Trophoblast cell (in vitro differentiated cells and primary cell): ENCODE measurements around the gene CHRDL1. TPM values are rescaled to one million over a fixed set of nuclear protein-coding genes. Genes with fewer than 3 reads are reported as not detected.

Experiments
- DNase-seq, 2 donors: peaks; one replicate each; pipeline ENCODE4 v3.0.0-alpha.2; 2016
- H2AFZ ChIP-seq: 2 replicates; pipeline ENCODE4 v1.6.1; 2013; ENCODE audit warnings: low read length, moderate library complexity, mild to moderate bottlenecking; ENCODE audit not compliant: insufficient read depth, poor library complexity
- H2AK5ac ChIP-seq: 2 replicates; pipeline ENCODE4 v1.6.1; 2013; ENCODE audit warnings: mild to moderate bottlenecking, low read length
- H2BK120ac ChIP-seq: 2 replicates; pipeline ENCODE4 v1.6.1; 2013; ENCODE audit warnings: low read length, mild to moderate bottlenecking, moderate library complexity; ENCODE audit not compliant: insufficient read depth, poor library complexity
- H2BK12ac ChIP-seq: 2 replicates; pipeline ENCODE4 v1.6.1; 2013; ENCODE audit warnings: mild to moderate bottlenecking, low read length, moderate library complexity
- H2BK5ac ChIP-seq: 2 replicates; pipeline ENCODE4 v1.6.1; 2013; ENCODE audit warnings: low read length, low read depth, moderate library complexity, mild to moderate bottlenecking; ENCODE audit not compliant: poor library complexity
- H3K14ac ChIP-seq: 2 replicates; pipeline ENCODE4 v1.6.1; 2013; ENCODE audit warnings: mild to moderate bottlenecking, low read length
- H3K18ac ChIP-seq: 2 replicates; pipeline ENCODE4 v1.6.1; 2013; ENCODE audit warnings: mild to moderate bottlenecking, low read length
- H3K23ac ChIP-seq: 2 replicates; pipeline ENCODE4 v1.6.1; 2013; ENCODE audit warnings: low read length
- H3K27ac ChIP-seq: 2 replicates; pipeline ENCODE4 v1.5.1; 2013; ENCODE audit warnings: low read depth, mild to moderate bottlenecking, inconsistent platforms, low read length, moderate library complexity
- H3K27me3 ChIP-seq: 2 replicates; pipeline ENCODE4 v1.6.1; 2013; ENCODE audit warnings: inconsistent platforms, mild to moderate bottlenecking, low read length, moderate library complexity; ENCODE audit not compliant: insufficient read depth
- H3K36me3 ChIP-seq, 2 experiments: 1 replicate in 1 of 2; 2 replicates in 1 of 2; pipeline ENCODE4 v1.6.1; 2013; ENCODE audit warnings: low read length in 2 of 2, mild to moderate bottlenecking in 2 of 2, moderate library complexity in 1 of 2; ENCODE audit not compliant: insufficient read depth in 2 of 2, control insufficient read depth in 1 of 2
- H3K4ac ChIP-seq: 2 replicates; pipeline ENCODE4 v1.6.1; 2013; ENCODE audit warnings: low read depth, mild to moderate bottlenecking, low read length, moderate library complexity
- H3K4me1 ChIP-seq, 2 experiments: 1 replicate in 1 of 2; 2 replicates in 1 of 2; pipeline ENCODE4 v1.6.1; 2013; ENCODE audit warnings: low read length in 2 of 2, mild to moderate bottlenecking in 2 of 2, moderate library complexity in 1 of 2; ENCODE audit not compliant: insufficient read depth in 2 of 2, control insufficient read depth in 1 of 2
- H3K4me2 ChIP-seq: 2 replicates; pipeline ENCODE4 v1.6.1; 2013; ENCODE audit warnings: inconsistent platforms, mild to moderate bottlenecking, low read length, moderate library complexity
- H3K4me3 ChIP-seq: 2 replicates; pipeline ENCODE4 v1.5.1; 2013; ENCODE audit warnings: mild to moderate bottlenecking, low read depth, low read length, inconsistent platforms
- H3K79me1 ChIP-seq: one replicate; pipeline ENCODE4 v1.6.1; 2013; ENCODE audit warnings: low read length
- H3K79me2 ChIP-seq: 2 replicates; pipeline ENCODE4 v1.6.1; 2013; ENCODE audit warnings: low read length, mild to moderate bottlenecking; ENCODE audit not compliant: control insufficient read depth, insufficient read depth, poor library complexity
- H3K9ac ChIP-seq: 2 replicates; pipeline ENCODE4 v1.6.1; 2013; ENCODE audit warnings: mild to moderate bottlenecking, low read length
- H3K9me3 ChIP-seq: 2 replicates; pipeline ENCODE4 v1.6.1; 2013; ENCODE audit warnings: low read depth, mild to moderate bottlenecking, control low read depth, inconsistent platforms, low read length; ENCODE audit not compliant: insufficient read depth
- H4K12ac ChIP-seq: 2 replicates; pipeline ENCODE4 v1.6.1; 2013; ENCODE audit warnings: low read depth, mild to moderate bottlenecking, low read length, moderate library complexity
- H4K8ac ChIP-seq: 2 replicates; pipeline ENCODE4 v1.6.1; 2013; ENCODE audit warnings: low read depth, mild to moderate bottlenecking, low read length, moderate library complexity
- H4K91ac ChIP-seq: one replicate; pipeline ENCODE4 v1.6.1; 2013; ENCODE audit warnings: low read depth, mild to moderate bottlenecking, low read length, moderate library complexity
- WGBS: extraction: QIAGEN DNeasy Blood & Tissue Kit; methylation state at CpG from one replicate; pipeline ENCODE4 v1.1.7; 2013; ENCODE audit warnings: missing lambda C conversion rate; ENCODE audit not compliant: insufficient read length, insufficient coverage; ENCODE audit errors: extremely low coverage; 5-methylcytosine and 5-hydroxymethylcytosine counted together
- polyA plus RNA-seq: library from polyadenylated mRNA; stranded (reverse); fragments of 200-250 nt; gene quantifications from 2 replicates; pipeline ENCODE4 v1.2.3, GENCODE V29; 2013

The CHRDL1 gene
- polyA plus RNA-seq = 0.08 TPM in 2 replicates

GRCh38 chrX:110795645-110796406 is at the start of gene CHRDL1:
Gene CHRDL1 (minus strand): TSS chrX:110795817. CDS start chrX:110792181, 3,636 bp downstream.
- no peak within 1 kb of the TSS for H3K14ac ChIP-seq
- H2BK120ac ChIP-seq = no peak within 1 kb of the TSS
- no peak for DNase-seq
- H3K4ac ChIP-seq = no peak within 1 kb of the TSS
- no peaks in the 10 kb centered on the region for H3K79me2 ChIP-seq
- H4K91ac ChIP-seq = no peak within 1 kb of the TSS
- no peak within 1 kb of the TSS for H4K12ac ChIP-seq
- H3K4me1 ChIP-seq = peaks cover 0 to 3% of the 10 kb centered on the region in 2 experiments
- no peaks in the 10 kb centered on the region for H3K36me3 ChIP-seq
- no peaks in the 10 kb centered on the region for H3K27me3 ChIP-seq
- no peak within 1 kb of the TSS for H4K8ac ChIP-seq
- no peak within 1 kb of the TSS for H2BK5ac ChIP-seq
- H2AK5ac ChIP-seq = no peak within 1 kb of the TSS
- no peak within 1 kb of the TSS for H2BK12ac ChIP-seq
- H3K79me1 ChIP-seq = no peaks in the 10 kb centered on the region
- H3K27ac ChIP-seq = no peak within 1 kb of the TSS
- no peaks in the 10 kb centered on the region for H3K9me3 ChIP-seq
- H3K4me3 ChIP-seq = peak within 1 kb of the TSS; percentile 36
- no CpG with 5 or more reads among the region's 60 CpGs for WGBS
- no peak within 1 kb of the TSS for H2AFZ ChIP-seq
- H3K23ac ChIP-seq = no peak within 1 kb of the TSS
- H3K4me2 ChIP-seq = peak within 1 kb of the TSS; percentile 86
- H3K9ac ChIP-seq = no peak within 1 kb of the TSS
- H3K18ac ChIP-seq = no peak within 1 kb of the TSS

- H3K9ac ChIP-seq = no peak overlapping the region
- H3K27me3 ChIP-seq = no peaks in the 10 kb centered on the region
- no peak overlapping the region for H2BK5ac ChIP-seq
- WGBS = no CpG with 5 or more reads among the region's 1 CpG
- no peak overlapping the region for H3K4ac ChIP-seq
- H3K14ac ChIP-seq = no peak overlapping the region
- H2AK5ac ChIP-seq = no peak overlapping the region
- H3K4me2 ChIP-seq = no peak overlapping the region
- no peaks in the 10 kb centered on the region for H3K4me1 ChIP-seq
- no peak overlapping the region for H4K12ac ChIP-seq
- H2BK120ac ChIP-seq = no peak overlapping the region
- H2AFZ ChIP-seq = no peak overlapping the region
- H3K79me1 ChIP-seq = no peaks in the 10 kb centered on the region
- no peak overlapping the region for H4K91ac ChIP-seq
- H3K36me3 ChIP-seq = no peaks in the 10 kb centered on the region
- H3K9me3 ChIP-seq = no peaks in the 10 kb centered on the region
- H3K18ac ChIP-seq = no peak overlapping the region
- no peak for DNase-seq
- no peaks in the 10 kb centered on the region for H3K79me2 ChIP-seq
- no peak overlapping the region for H2BK12ac ChIP-seq
- H3K23ac ChIP-seq = no peak overlapping the region
- no peak overlapping the region for H4K8ac ChIP-seq
- no peak overlapping the region for H3K27ac ChIP-seq
- no peak overlapping the region for H3K4me3 ChIP-seq
Observed at GRCh38 chrX:110836982-110837381, 41.4 kb upstream of the CHRDL1 start.

- Histone ChIP-seq H3K79me1 (no peaks in the 10 kb centered on the region), H4K12ac (no peak overlapping the region), H3K27ac (no peak overlapping the region), H3K9me3 (no peaks in the 10 kb centered on the region), H2AK5ac (no peak overlapping the region), H4K8ac (no peak overlapping the region), H4K91ac (no peak overlapping the region), H3K36me3 (no peaks in the 10 kb centered on the region), H3K14ac (no peak overlapping the region), H3K4ac (no peak overlapping the region), H3K18ac (no peak overlapping the region), H2BK5ac (no peak overlapping the region), H2BK12ac (no peak overlapping the region), H3K4me1 (no peaks in the 10 kb centered on the region), H3K4me2 (no peak overlapping the region), H3K79me2 (no peaks in the 10 kb centered on the region), H2BK120ac (no peak overlapping the region), H2AFZ (no peak overlapping the region), H3K4me3 (no peak overlapping the region), H3K27me3 (no peaks in the 10 kb centered on the region), H3K23ac (no peak overlapping the region), H3K9ac (no peak overlapping the region)
- DNase-seq = no peak
Observed at GRCh38 chrX:110836451-110836850, 40.8 kb upstream of the CHRDL1 start.

- Histone ChIP-seq H2BK5ac (no peak overlapping the region), H3K4ac (no peak overlapping the region), H4K12ac (no peak overlapping the region), H3K18ac (no peak overlapping the region), H3K27me3 (no peaks in the 10 kb centered on the region), H4K8ac (no peak overlapping the region), H3K79me1 (no peaks in the 10 kb centered on the region), H3K23ac (no peak overlapping the region), H2BK120ac (no peak overlapping the region), H3K36me3 (no peaks in the 10 kb centered on the region), H3K4me3 (no peak overlapping the region), H3K79me2 (no peaks in the 10 kb centered on the region), H3K9me3 (no peaks in the 10 kb centered on the region), H3K9ac (no peak overlapping the region), H3K4me2 (no peak overlapping the region), H2AFZ (no peak overlapping the region), H3K4me1 (no peaks in the 10 kb centered on the region), H3K14ac (no peak overlapping the region), H2AK5ac (no peak overlapping the region), H4K91ac (no peak overlapping the region), H3K27ac (no peak overlapping the region), H2BK12ac (no peak overlapping the region)
- WGBS = no CpG with 5 or more reads among the region's 1 CpG
- DNase-seq = no peak
Observed at GRCh38 chrX:110836001-110836400, 40.4 kb upstream of the CHRDL1 start.
